22Rv1 (cell line): ENCODE data around the gene MKRN2OS.

ENCODE experiments used
- H3K27ac ChIP-seq: fragments of 450-650 bp; 2 replicates; pipeline ENCODE4 v1.5.1; 2017
- CTCF ChIP-seq: fragments of 450-650 bp; IDR thresholded peaks from 2 replicates; pipeline ENCODE4 v1.5.1; 2017; ENCODE audit warnings: mild to moderate bottlenecking
- ZFX ChIP-seq: fragments of 450-650 bp; IDR thresholded peaks from 2 replicates; pipeline ENCODE4 v1.6.1; 2017; ENCODE audit warnings: antibody characterized with exemption, borderline replicate concordance

The MKRN2OS gene

GRCh38 chr3:12489832-12490231 is 55.5 kb downstream of the MKRN2OS start:
- TF ChIP-seq ZFX (no peak), CTCF (no peak)
- no peak overlapping the region for H3K27ac ChIP-seq
